ENCODE data around the gene KCNQ1.

- TF ChIP-seq POLR2A (IDR thresholded peaks at IDR 0.05; ENCODE audit: low read length) (no peak), GATA1 (IDR thresholded peaks at IDR 0.05; ENCODE audit: low read depth, low read length) (no peak)
Observed at GRCh38 chr11:2431395-2431794, 13.4 kb upstream of the KCNQ1 start.
